K562 (cell line): ENCODE data around the gene WDCP. TPM values are rescaled to one million over a fixed set of nuclear protein-coding genes. Genes with fewer than 3 reads are reported as not detected.

Experiments
- ATAC-seq: fragments of 200-7000 bp; cut with Tn5 transposase; 3 replicates; pipeline ENCODE4 v1.9.1; 2020; ENCODE audit warnings: moderate library complexity
- BruUV-seq: library from RNA; stranded (reverse); fragments of 400-500 nt; replicated peaks from 2 replicates; lab custom pipeline; 2021; lab: Mats Ljungman, UMichigan
- CTCF ChIA-PET: fragments of 300-600 bp; formaldehyde crosslinking; extraction: SDS; loops from one replicate; lab custom pipeline; 2021; ENCODE audit warnings: low intra/inter-chr PET ratio; lab: Yijun Ruan, JAX
- POLR2A ChIA-PET: fragments of 300-600, 350-650 bp; sonication (Branson Sonifier 250); formaldehyde crosslinking; extraction: SDS; loops from one replicate; lab custom pipeline; 2021; ENCODE audit warnings: antibody characterized with exemption, inconsistent platforms; lab: Yijun Ruan, JAX
- DNase-seq, 4 experiments: peaks; one replicate each; pipeline versions ENCODE4 v3.0.0 to v3.0.0-alpha.2; 2011 to 2018; ENCODE audit warnings: low spot score in 3 of 4, mixed read lengths in 3 of 4; ENCODE audit errors: extremely low read depth in 1 of 4
- FAIRE-seq: peaks from 2 replicates; lab custom pipeline; 2011; peaks lifted over from hg19 to GRCh38; lab: Jason Lieb, UNC
- H2AFZ ChIP-seq: 2 replicates; pipeline ENCODE4 v1.6.0; 2011; ENCODE audit warnings: low read depth, low read length, control low read depth, inconsistent platforms
- H3K27ac ChIP-seq: fragments of 200-600 bp; 3 replicates; pipeline ENCODE4 v1.8.0; 2011; ENCODE audit warnings: low read depth, mild to moderate bottlenecking, control low read depth, inconsistent platforms, low read length, moderate library complexity, mixed read lengths; ENCODE audit errors: extremely low read depth
- H3K27me3 ChIP-seq, 2 experiments: fragments of 300-600 bp in 1 of 2; 2 replicates in 1 of 2; 3 replicates in 1 of 2; pipeline versions ENCODE4 v1.6.0 to v1.8.0; 2011; ENCODE audit warnings: inconsistent platforms in 2 of 2, low read length in 2 of 2, mild to moderate bottlenecking in 1 of 2, mixed read lengths in 1 of 2, moderate library complexity in 1 of 2; ENCODE audit not compliant: control insufficient read depth in 2 of 2, insufficient read depth in 2 of 2
- H3K36me3 ChIP-seq: fragments of 300-600 bp; 3 replicates; pipeline ENCODE4 v1.8.0; 2011; ENCODE audit warnings: mild to moderate bottlenecking, low read length, inconsistent platforms; ENCODE audit not compliant: control insufficient read depth, insufficient read depth
- H3K4me1 ChIP-seq, 2 experiments: fragments of 200-600 bp in 1 of 2; replicated peaks in 1 of 2; 2 replicates in 1 of 2; 3 replicates in 1 of 2; pipeline versions ENCODE4 v1.5.1 to v1.8.0; 2011; ENCODE audit warnings: inconsistent platforms in 2 of 2, low read length in 2 of 2, mild to moderate bottlenecking in 1 of 2, mixed read lengths in 1 of 2, moderate library complexity in 1 of 2; ENCODE audit not compliant: control insufficient read depth in 2 of 2, insufficient read depth in 2 of 2
- H3K4me2 ChIP-seq: 2 replicates; pipeline ENCODE4 v1.6.1; 2011; ENCODE audit warnings: low read length, control low read depth, inconsistent platforms, mixed read lengths; ENCODE audit not compliant: insufficient read depth
- H3K4me3 ChIP-seq: fragments of 200-600 bp; sonication (generic), shearing (Covaris generic); 2 replicates; pipeline ENCODE4 v1.5.1; 2016; ENCODE audit warnings: control low read depth, inconsistent platforms
- H3K79me2 ChIP-seq: fragments of 200-600 bp; 3 replicates; pipeline ENCODE4 v1.8.0; 2011; ENCODE audit warnings: low read length, inconsistent platforms; ENCODE audit not compliant: control insufficient read depth, insufficient read depth
- H3K9ac ChIP-seq, 2 experiments: 2 replicates each; pipeline versions ENCODE4 v1.6.0 to v1.6.1; 2011; ENCODE audit warnings: low read depth in 2 of 2, low read length in 2 of 2, control low read depth in 1 of 2, inconsistent platforms in 1 of 2, mild to moderate bottlenecking in 1 of 2, mixed read lengths in 1 of 2; ENCODE audit not compliant: insufficient read depth in 1 of 2
- H3K9me1 ChIP-seq: one replicate; pipeline ENCODE4 v1.6.0; 2011; ENCODE audit warnings: inconsistent platforms, mild to moderate bottlenecking, low read length, moderate library complexity; ENCODE audit not compliant: control insufficient read depth, insufficient read depth
- H3K9me3 ChIP-seq: replicated peaks from 2 replicates; pipeline ENCODE4 v1.5.1; 2011; ENCODE audit warnings: low read depth, low read length, inconsistent platforms; ENCODE audit not compliant: control insufficient read depth, insufficient read depth
- H4K20me1 ChIP-seq: replicated peaks from 2 replicates; pipeline ENCODE4 v1.6.1; 2011; ENCODE audit warnings: low read length, inconsistent platforms, mixed read lengths; ENCODE audit not compliant: control insufficient read depth, insufficient read depth
- ADNP ChIP-seq: fragments of 200-800 bp; sonication (Bioruptor generic); IDR thresholded peaks from 2 replicates; pipeline ENCODE4 v1.6.1; 2016; ENCODE audit warnings: missing genetic modification characterization, missing compliant biosample characterization
- CBX3 ChIP-seq, 2 experiments: IDR thresholded peaks; 1 replicate in 1 of 2; 2 replicates in 1 of 2; pipeline ENCODE4 v1.6.1; 2012; ENCODE audit warnings: inconsistent platforms in 2 of 2, low read length in 2 of 2, borderline replicate concordance in 1 of 2, control low read depth in 1 of 2
- FOXA3 ChIP-seq, 2 experiments: fragments of 450-650 bp in 1 of 2; sonication (generic) in 1 of 2; formaldehyde crosslinking; IDR thresholded peaks in 1 of 2; conservative IDR thresholded peaks in 1 of 2; 2 replicates each; pipeline versions ENCODE4 v1.4.0 to v1.8.0; 2020 to 2022; ENCODE audit warnings: mild to moderate bottlenecking in 2 of 2, missing genetic modification reagents in 1 of 2
- LARP7 ChIP-seq: fragments of 450-650 bp; IDR thresholded peaks from 2 replicates; pipeline ENCODE4 v1.6.1; 2016
- MAFG ChIP-seq: fragments of 450-650 bp; conservative IDR thresholded peaks from 2 replicates; pipeline ENCODE4 v1.6.1; 2016; ENCODE audit warnings: missing genetic modification characterization, missing compliant biosample characterization
- NFIX ChIP-seq: fragments of 250-450 bp; sonication (Bioruptor Pico); IDR thresholded peaks from 2 replicates; pipeline ENCODE4 v1.4.0; 2020; ENCODE audit warnings: low read depth, mild to moderate bottlenecking, moderate library complexity
- NR2C2 ChIP-seq, 2 experiments: fragments of 200-800 bp in 1 of 2; sonication (Bioruptor generic) in 1 of 2; sonication (generic) in 1 of 2; formaldehyde crosslinking in 1 of 2; IDR thresholded peaks; 2 replicates each; pipeline versions ENCODE4 v1.6.1 to v1.8.0; 2016 to 2022; ENCODE audit warnings: mild to moderate bottlenecking in 1 of 2, missing compliant biosample characterization in 1 of 2, missing genetic modification characterization in 1 of 2, missing genetic modification reagents in 1 of 2
- NRF1 ChIP-seq, 2 experiments: fragments of 450-650 bp; IDR thresholded peaks in 1 of 2; conservative IDR thresholded peaks in 1 of 2; 2 replicates each; pipeline ENCODE4 v1.6.1; 2014; ENCODE audit warnings: mild to moderate bottlenecking in 2 of 2
- RB1 ChIP-seq: fragments of 450-650 bp; IDR thresholded peaks from 2 replicates; pipeline ENCODE4 v1.6.1; 2017; ENCODE audit warnings: low read depth, mild to moderate bottlenecking
- RFX7 ChIP-seq: fragments of 250-450 bp; sonication (Bioruptor Pico); IDR thresholded peaks from 2 replicates; pipeline ENCODE4 v1.5.1; 2021; ENCODE audit warnings: mild to moderate bottlenecking
- SMARCA4 ChIP-seq: fragments of 450-650 bp; IDR thresholded peaks from 2 replicates; pipeline ENCODE4 v1.6.1; 2016
- TARDBP ChIP-seq: fragments of 450-650 bp; IDR thresholded peaks from 2 replicates; pipeline ENCODE4 v1.6.1; 2016
- ZNF140 ChIP-seq: fragments of 250-450 bp; sonication (Bioruptor Pico); IDR thresholded peaks from 2 replicates; pipeline ENCODE4 v1.8.0; 2021; ENCODE audit warnings: moderate library complexity, mild to moderate bottlenecking, inconsistent platforms
- ZNF197 ChIP-seq: fragments of 200-800 bp; sonication (Bioruptor generic); IDR thresholded peaks from 2 replicates; pipeline ENCODE4 v1.6.1; 2016; ENCODE audit warnings: low read depth, missing genetic modification characterization, missing compliant biosample characterization
- ZNF23 ChIP-seq: fragments of 250-450 bp; sonication (Bioruptor Pico); IDR thresholded peaks from 2 replicates; pipeline ENCODE4 v1.4.0; 2020; ENCODE audit warnings: mild to moderate bottlenecking
- ZNF41 ChIP-seq: fragments of 250-450 bp; sonication (Bioruptor Pico); conservative IDR thresholded peaks from 2 replicates; pipeline ENCODE4 v1.4.0; 2020; ENCODE audit warnings: mild to moderate bottlenecking
- WGBS: fragments of 100-300 bp; shearing (Covaris generic); methylation state at CpG from one replicate; pipeline ENCODE4 v1.1.6; 2016; ENCODE audit warnings: low coverage, mixed read lengths; ENCODE audit not compliant: insufficient coverage; ENCODE audit errors: missing lambda C conversion rate; 5-methylcytosine and 5-hydroxymethylcytosine counted together
- in situ Hi-C: fragments of 300-500 bp; cut with MboI; formaldehyde crosslinking; loops from 4 replicates; pipeline ENCODE4 v1.15.0; 2018; ENCODE audit warnings: inconsistent platforms, mixed read lengths
- intact Hi-C: fragments of 100-400 bp; cut with micrococcal nuclease; formaldehyde crosslinking; loops from 2 replicates; pipeline ENCODE4 v1.14.2; 2022
- polyA plus RNA-seq, 8 experiments: library from polyadenylated mRNA; depleted of rRNA in 4 of 8; stranded (reverse) in 5 of 8; unstranded in 3 of 8; fragments of >200 nt; fragmentation: Nextera tagmentation in 2 of 8; fragmentation: Illumina TruSeq in 1 of 8; extraction: Ambion mirVana in 2 of 8; extraction: Trizol in 1 of 8; gene quantifications; 2 replicates each; pipeline versions ENCODE4 v1.2.1 to v1.2.3, GENCODE V29; 2011 to 2014; ENCODE audit warnings: inconsistent platforms in 1 of 8, missing spikeins in 1 of 8
- total RNA-seq, 7 experiments: library from RNA; depleted of rRNA in 6 of 7; stranded (reverse); fragments of >200 nt in 6 of 7; fragmentation: Illumina TruSeq in 2 of 7; extraction: Trizol in 2 of 7; gene quantifications; 2 replicates each; pipeline versions ENCODE4 v1.2.1 to v1.2.3, GENCODE V29; 2011 to 2021; ENCODE audit warnings: low replicate concordance in 1 of 7
- TF ChIP-seq, protein P1 (sequence below): fragments of 450-650 bp; formaldehyde crosslinking; IDR thresholded peaks from 2 replicates; pipeline ENCODE4 v1.4.0; 2020; ENCODE audit warnings: mild to moderate bottlenecking, mixed read lengths
- TF ChIP-seq, protein P2 (sequence below): fragments of 200-400 bp; formaldehyde crosslinking; IDR thresholded peaks from 2 replicates; pipeline ENCODE4 v1.6.1; 2017; ENCODE audit warnings: mild to moderate bottlenecking, low read depth, low read length, moderate library complexity

Gene WDCP
- total and polyA plus RNA-seq, 9 of the 15 experiments (the other 6 are each of a cell fraction or from before 2014, with no cell fraction given): 10.1 to 41.4 (median 21.8) TPM

DNA sequence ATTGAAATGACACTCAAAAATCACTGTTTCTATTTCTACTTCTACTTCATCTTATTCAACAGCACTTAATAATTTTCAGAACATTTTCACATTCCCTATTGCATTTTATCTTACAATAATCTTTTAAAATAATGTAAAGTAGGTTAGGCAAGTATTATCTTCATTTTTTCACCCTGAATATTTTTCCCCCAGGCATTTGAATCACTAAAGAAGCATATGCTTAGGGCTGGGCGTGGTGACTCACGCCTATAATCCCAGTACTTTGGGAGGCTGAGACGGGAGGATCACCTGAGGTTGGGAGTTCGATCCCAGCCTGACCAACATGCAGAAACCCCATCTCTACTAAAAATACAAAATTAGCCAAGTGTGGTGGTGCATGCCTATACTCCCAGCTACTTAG is 6.7 kb downstream of the WDCP start:
- no peak overlapping the region for H3K9ac ChIP-seq
- no peak for TF ChIP-seq ZNF23 (CRISPR knock-in tag)
- TF ChIP-seq ZNF41 (CRISPR knock-in tag): no peak
- TF ChIP-seq MAFG (tag): no peak
- TF ChIP-seq CBX3 (IDR thresholded peaks at IDR 0.05; ENCODE audit: borderline replicate concordance in 1 of 2, low read length in 2 of 2): no peak
- no peak for TF ChIP-seq ADNP
- no peak for TF ChIP-seq RB1
- TF ChIP-seq ZNF140 (CRISPR knock-in tag): no peak
- TF ChIP-seq TARDBP: no peak
- TF ChIP-seq LARP7: no peak
- TF ChIP-seq NFIX (CRISPR knock-in tag): no peak
- no peak for TF ChIP-seq ZNF197 (CRISPR knock-in tag)
- TF ChIP-seq FOXA3 (CRISPR knock-in tag; conservative IDR thresholded peaks at IDR 0.05 in 1 of 2, IDR thresholded peaks at IDR 0.05 in 1 of 2): no peak
- TF ChIP-seq, protein P1, sequence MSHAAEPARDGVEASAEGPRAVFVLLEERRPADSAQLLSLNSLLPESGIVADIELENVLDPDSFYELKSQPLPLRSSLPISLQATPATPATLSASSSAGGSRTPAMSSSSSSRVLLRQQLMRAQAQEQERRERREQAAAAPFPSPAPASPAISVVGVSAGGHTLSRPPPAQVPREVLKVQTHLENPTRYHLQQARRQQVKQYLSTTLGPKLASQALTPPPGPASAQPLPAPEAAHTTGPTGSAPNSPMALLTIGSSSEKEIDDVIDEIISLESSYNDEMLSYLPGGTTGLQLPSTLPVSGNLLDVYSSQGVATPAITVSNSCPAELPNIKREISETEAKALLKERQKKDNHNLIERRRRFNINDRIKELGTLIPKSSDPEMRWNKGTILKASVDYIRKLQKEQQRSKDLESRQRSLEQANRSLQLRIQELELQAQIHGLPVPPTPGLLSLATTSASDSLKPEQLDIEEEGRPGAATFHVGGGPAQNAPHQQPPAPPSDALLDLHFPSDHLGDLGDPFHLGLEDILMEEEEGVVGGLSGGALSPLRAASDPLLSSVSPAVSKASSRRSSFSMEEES (CRISPR knock-in tag): no peak
- TF ChIP-seq NR2C2 (CRISPR knock-in tag; IDR thresholded peaks at IDR 0.05): no peak
- no peak for TF ChIP-seq NR2C2 (tag; IDR thresholded peaks at IDR 0.05)
- TF ChIP-seq, protein P2, sequence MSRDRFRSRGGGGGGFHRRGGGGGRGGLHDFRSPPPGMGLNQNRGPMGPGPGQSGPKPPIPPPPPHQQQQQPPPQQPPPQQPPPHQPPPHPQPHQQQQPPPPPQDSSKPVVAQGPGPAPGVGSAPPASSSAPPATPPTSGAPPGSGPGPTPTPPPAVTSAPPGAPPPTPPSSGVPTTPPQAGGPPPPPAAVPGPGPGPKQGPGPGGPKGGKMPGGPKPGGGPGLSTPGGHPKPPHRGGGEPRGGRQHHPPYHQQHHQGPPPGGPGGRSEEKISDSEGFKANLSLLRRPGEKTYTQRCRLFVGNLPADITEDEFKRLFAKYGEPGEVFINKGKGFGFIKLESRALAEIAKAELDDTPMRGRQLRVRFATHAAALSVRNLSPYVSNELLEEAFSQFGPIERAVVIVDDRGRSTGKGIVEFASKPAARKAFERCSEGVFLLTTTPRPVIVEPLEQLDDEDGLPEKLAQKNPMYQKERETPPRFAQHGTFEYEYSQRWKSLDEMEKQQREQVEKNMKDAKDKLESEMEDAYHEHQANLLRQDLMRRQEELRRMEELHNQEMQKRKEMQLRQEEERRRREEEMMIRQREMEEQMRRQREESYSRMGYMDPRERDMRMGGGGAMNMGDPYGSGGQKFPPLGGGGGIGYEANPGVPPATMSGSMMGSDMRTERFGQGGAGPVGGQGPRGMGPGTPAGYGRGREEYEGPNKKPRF: no peak
- no peak for TF ChIP-seq NRF1 (conservative IDR thresholded peaks at IDR 0.05 in 1 of 2, IDR thresholded peaks at IDR 0.05 in 1 of 2)
- no peak for TF ChIP-seq RFX7 (CRISPR knock-in tag)
- no peak for TF ChIP-seq SMARCA4
- TF ChIP-seq, all 486 proteins: peak for 0
- Histone ChIP-seq H3K36me3 (peaks cover 49% of the 10 kb centered on the region), H2AFZ (no peak overlapping the region), H3K4me2 (no peak overlapping the region), H3K9me3 (no peaks in the 10 kb centered on the region), H4K20me1 (no peaks in the 10 kb centered on the region; the same call in 1 of the 2 replicates), H3K79me2 (peaks cover 50% of the 10 kb centered on the region), H3K4me3 (no peak overlapping the region), H3K27me3 (no peaks in the 10 kb centered on the region), H3K4me1 (no peaks in the 10 kb centered on the region; a peak in 2 of 5 replicates), H3K27ac (no peak overlapping the region), H3K9me1 (no peaks in the 10 kb centered on the region)
- BruUV-seq: no TSS peak
- DNase-seq (no peak), FAIRE-seq (no peak), ATAC-seq (no peak)
- ChIA-PET CTCF (no interaction called here), POLR2A (no interaction called here)
- in situ Hi-C loops (no loop called here), intact Hi-C loops (no loop called here)
- WGBS: 86% methylated on average over 4 of the region's 4 CpGs
